IgD-negative memory B cell (primary cell): ENCODE results near the gene TRERF1. TPM values are rescaled to one million over a fixed set of nuclear protein-coding genes. Genes with fewer than 3 reads are reported as not detected.

ENCODE experiments used
- H3K27ac Mint-ChIP-seq, 3 donors: one replicate each; pipeline ENCODE4 v1.8.0; 2020 to 2022; ENCODE audit warnings: mild to moderate bottlenecking in 3 of 3, mixed read lengths in 3 of 3, moderate library complexity in 1 of 3
- H3K27me3 Mint-ChIP-seq: one replicate; pipeline ENCODE4 v1.8.0; 2021; ENCODE audit warnings: mixed read lengths
- H3K36me3 Mint-ChIP-seq: one replicate; pipeline ENCODE4 v1.8.0; 2020; ENCODE audit warnings: mild to moderate bottlenecking, mixed read lengths
- H3K4me1 Mint-ChIP-seq, 3 donors: one replicate each; pipeline ENCODE4 v1.8.0; 2020 to 2022; ENCODE audit warnings: mixed read lengths in 3 of 3, mild to moderate bottlenecking in 1 of 3
- H3K4me3 Mint-ChIP-seq, 4 donors: one replicate each; pipeline ENCODE4 v1.8.0; 2020 to 2022; ENCODE audit warnings: mild to moderate bottlenecking in 4 of 4, mixed read lengths in 4 of 4, moderate library complexity in 3 of 4
- H3K9me3 Mint-ChIP-seq, 3 donors: one replicate each; pipeline ENCODE4 v1.8.0; 2020 to 2021; ENCODE audit warnings: mixed read lengths in 3 of 3, mild to moderate bottlenecking in 1 of 3
- polyA plus RNA-seq: library from polyadenylated mRNA; unstranded; fragments of 300-500 nt; fragmentation: Illumina TruSeq; gene quantifications from one replicate; pipeline ENCODE4 v1.2.3, GENCODE V29; 2021

TRERF1 gene
- polyA plus RNA-seq, 1 donor from 2014 or later = 1.6 TPM

- peaks cover 6 to 13% (median 10%) of the 10 kb centered on the region in 3 donors for H3K4me1 Mint-ChIP-seq
- H3K27me3 Mint-ChIP-seq = no peaks in the 10 kb centered on the region
- peak overlapping the region in 1 of 3 donors; percentile 11 for H3K27ac Mint-ChIP-seq
- H3K4me3 Mint-ChIP-seq = no peak overlapping the region
- H3K9me3 Mint-ChIP-seq = no peaks in the 10 kb centered on the region
- H3K36me3 Mint-ChIP-seq = no peaks in the 10 kb centered on the region
These were observed 50.7 kb downstream of the TRERF1 start for GRCh38 chr6:42400886-42401612.

GRCh38 chr6:42400061-42400760 is 51.5 kb downstream of the TRERF1 start:
- H3K27me3 Mint-ChIP-seq = no peaks in the 10 kb centered on the region
- H3K27ac Mint-ChIP-seq = no peak overlapping the region
- no peak overlapping the region for H3K4me3 Mint-ChIP-seq
- no peaks in the 10 kb centered on the region for H3K36me3 Mint-ChIP-seq
- no peaks in the 10 kb centered on the region for H3K9me3 Mint-ChIP-seq
- H3K4me1 Mint-ChIP-seq = peaks cover 7 to 17% (median 15%) of the 10 kb centered on the region in 3 donors

GRCh38 chr6:42396720-42397119 is 55.0 kb downstream of the TRERF1 start:
- no peaks in the 10 kb centered on the region for H3K27me3 Mint-ChIP-seq
- H3K27ac Mint-ChIP-seq = peak overlapping the region in 2 of 3 donors; percentile 29 to 64
- H3K4me1 Mint-ChIP-seq = peaks cover 23 to 25% (median 23%) of the 10 kb centered on the region in 3 donors
- no peaks in the 10 kb centered on the region for H3K9me3 Mint-ChIP-seq
- no peaks in the 10 kb centered on the region for H3K36me3 Mint-ChIP-seq
- H3K4me3 Mint-ChIP-seq = no peak overlapping the region

- H3K4me3 Mint-ChIP-seq = peak overlapping the region; percentile 56 to 78 (median 70)
- peaks cover 28 to 35% (median 34%) of the 10 kb centered on the region in 3 donors for H3K4me1 Mint-ChIP-seq
- no peaks in the 10 kb centered on the region for H3K36me3 Mint-ChIP-seq
- no peaks in the 10 kb centered on the region for H3K27me3 Mint-ChIP-seq
- no peaks in the 10 kb centered on the region for H3K9me3 Mint-ChIP-seq
- H3K27ac Mint-ChIP-seq = peak overlapping the region; percentile 63 to 88 (median 70)
These were observed 56.7 kb downstream of the TRERF1 start for GRCh38 chr6:42394881-42395620.

- peak overlapping the region in 1 of 3 donors; percentile 57 for H3K27ac Mint-ChIP-seq
- no peaks in the 10 kb centered on the region for H3K9me3 Mint-ChIP-seq
- peak overlapping the region in 2 of 4 donors; percentile 6 to 24 for H3K4me3 Mint-ChIP-seq
- H3K4me1 Mint-ChIP-seq = peaks cover 35 to 42% (median 42%) of the 10 kb centered on the region in 3 donors
- peaks cover 2% of the 10 kb centered on the region for H3K27me3 Mint-ChIP-seq
- no peaks in the 10 kb centered on the region for H3K36me3 Mint-ChIP-seq
These were observed 57.6 kb downstream of the TRERF1 start for GRCh38 chr6:42394151-42394550.

- Mint-ChIP-seq H3K27ac (peak overlapping the region in 1 of 3 donors; percentile 57), H3K4me1 (peaks cover 40 to 48% (median 45%) of the 10 kb centered on the region in 3 donors), H3K4me3 (peak overlapping the region in 2 of 4 donors; percentile 6 to 53), H3K36me3 (no peaks in the 10 kb centered on the region), H3K9me3 (no peaks in the 10 kb centered on the region), H3K27me3 (peaks cover 2% of the 10 kb centered on the region)
These were observed 58.4 kb downstream of the TRERF1 start for GRCh38 chr6:42393339-42393738.

DNA sequence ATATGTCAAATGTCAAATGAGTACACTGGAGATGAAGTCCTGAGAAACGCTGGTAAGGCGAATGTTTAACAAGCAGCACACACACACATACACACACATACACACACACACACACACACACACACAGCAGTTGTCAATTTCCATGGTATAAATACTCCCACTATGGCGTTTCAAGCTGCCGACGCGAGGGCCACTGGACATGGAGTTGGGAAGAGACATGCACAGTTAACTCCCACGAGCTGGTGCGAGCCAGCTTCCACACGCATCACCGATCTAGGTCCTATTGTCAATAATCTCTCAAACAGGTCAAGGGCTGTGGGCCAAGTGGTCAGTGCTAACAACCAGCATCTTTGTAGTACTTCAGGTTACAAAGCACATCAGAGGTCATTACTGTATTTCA is 58.9 kb downstream of the TRERF1 start:
- no peaks in the 10 kb centered on the region for H3K36me3 Mint-ChIP-seq
- no peaks in the 10 kb centered on the region for H3K9me3 Mint-ChIP-seq
- H3K27me3 Mint-ChIP-seq = peaks cover 2% of the 10 kb centered on the region
- peaks cover 42 to 51% (median 47%) of the 10 kb centered on the region in 3 donors for H3K4me1 Mint-ChIP-seq
- no peak overlapping the region for H3K4me3 Mint-ChIP-seq
- H3K27ac Mint-ChIP-seq = no peak overlapping the region

DNA sequence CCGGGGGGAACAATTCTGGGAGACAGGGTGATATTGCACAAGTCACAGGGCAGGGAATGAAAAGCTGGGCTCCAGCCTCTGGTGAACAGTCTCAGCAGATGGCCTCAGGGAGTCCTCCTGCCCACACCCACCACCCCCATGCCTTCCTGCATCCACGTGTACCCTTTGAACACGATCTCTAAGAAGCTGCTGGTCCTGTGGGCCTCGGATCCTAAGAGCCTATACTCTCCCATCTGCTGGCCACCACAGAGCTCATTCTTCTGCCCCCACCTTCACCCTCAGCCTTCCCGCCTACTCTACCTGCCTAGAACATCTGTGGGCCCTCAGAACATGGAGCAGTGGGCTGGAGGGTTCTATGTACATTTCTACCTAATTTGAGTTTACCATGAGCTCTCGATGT is 60.3 kb downstream of the TRERF1 start:
- H3K27ac Mint-ChIP-seq = peak overlapping the region in 1 of 3 donors; percentile 97
- peaks cover under 1% of the 10 kb centered on the region for H3K36me3 Mint-ChIP-seq

GRCh38 chr6:42390228-42390934 is 61.3 kb downstream of the TRERF1 start:
- Mint-ChIP-seq H3K27me3 (peaks cover 2% of the 10 kb centered on the region), H3K4me3 (peak overlapping the region; percentile 54 to 92 (median 82)), H3K36me3 (peaks cover 4% of the 10 kb centered on the region), H3K9me3 (no peaks in the 10 kb centered on the region), H3K4me1 (peaks cover 42 to 62% (median 51%) of the 10 kb centered on the region in 3 donors), H3K27ac (peak overlapping the region; percentile 58 to 97 (median 95))

More for the DNA sequence above, 60.3 kb downstream of the TRERF1 start:
- peak overlapping the region in 1 of 4 donors; percentile 19 for H3K4me3 Mint-ChIP-seq
- peaks cover 42 to 59% (median 54%) of the 10 kb centered on the region in 3 donors for H3K4me1 Mint-ChIP-seq
- no peaks in the 10 kb centered on the region for H3K9me3 Mint-ChIP-seq
- H3K27me3 Mint-ChIP-seq = peaks cover 2% of the 10 kb centered on the region

GRCh38 chr6:42389736-42390135 is 62.0 kb downstream of the TRERF1 start:
- peaks cover 36 to 61% (median 46%) of the 10 kb centered on the region in 3 donors for H3K4me1 Mint-ChIP-seq
- peaks cover 2% of the 10 kb centered on the region for H3K27me3 Mint-ChIP-seq
- H3K9me3 Mint-ChIP-seq = no peaks in the 10 kb centered on the region
- H3K36me3 Mint-ChIP-seq = peaks cover 4% of the 10 kb centered on the region
- H3K27ac Mint-ChIP-seq = peak overlapping the region; percentile 58 to 97 (median 95)
- H3K4me3 Mint-ChIP-seq = peak overlapping the region; percentile 54 to 92 (median 82)

- Mint-ChIP-seq H3K9me3 (no peaks in the 10 kb centered on the region), H3K4me3 (peak overlapping the region in 1 of 4 donors; percentile 59), H3K4me1 (peaks cover 30 to 50% (median 42%) of the 10 kb centered on the region in 3 donors), H3K27ac (peak overlapping the region in 1 of 3 donors; percentile 41), H3K27me3 (peaks cover 6% of the 10 kb centered on the region), H3K36me3 (peaks cover 4% of the 10 kb centered on the region)
These were observed 63.7 kb downstream of the TRERF1 start for GRCh38 chr6:42388046-42388445.

GRCh38 chr6:42387336-42387735 is 64.4 kb downstream of the TRERF1 start:
- peak overlapping the region in 2 of 3 donors; percentile 2 to 14 for H3K27ac Mint-ChIP-seq
- H3K4me1 Mint-ChIP-seq = peaks cover 30 to 49% (median 44%) of the 10 kb centered on the region in 3 donors
- H3K4me3 Mint-ChIP-seq = peak overlapping the region in 1 of 4 donors; percentile 37
- peaks cover 4% of the 10 kb centered on the region for H3K36me3 Mint-ChIP-seq
- no peaks in the 10 kb centered on the region for H3K9me3 Mint-ChIP-seq
- peaks cover 6% of the 10 kb centered on the region for H3K27me3 Mint-ChIP-seq

- H3K27ac Mint-ChIP-seq = no peak overlapping the region
These were observed 66.4 kb downstream of the TRERF1 start for GRCh38 chr6:42385339-42385738.

More at GRCh38 chr6:42385339-42385738, 66.4 kb downstream of the TRERF1 start:
- Mint-ChIP-seq H3K4me1 (peaks cover 35 to 49% (median 42%) of the 10 kb centered on the region in 3 donors), H3K36me3 (peaks cover 7% of the 10 kb centered on the region), H3K27me3 (peaks cover 6% of the 10 kb centered on the region), H3K4me3 (peak overlapping the region in 1 of 4 donors; percentile 6), H3K9me3 (no peaks in the 10 kb centered on the region)
